ENCODE measurements around the gene EPHB2. TPM values are rescaled to one million over a fixed set of nuclear protein-coding genes. Genes with fewer than 3 reads are reported as not detected.

EPHB2 gene
- polyA plus RNA-seq, 4 donors: 1.1 to 52.5 (median 15.8) TPM

GRCh38 chr1:22736501-22737080, 26.0 kb downstream of the EPHB2 start:
- peaks cover 0 to 8% (median 2%) of the 10 kb centered on the region in 3 donors for H3K4me1 ChIP-seq (ENCODE audit: control insufficient read depth in 3 of 3, insufficient read depth in 2 of 3, low read depth in 1 of 3, low read length in 2 of 3)
- peaks cover 0 to 50% (median 0%) of the 10 kb centered on the region in 3 donors for H3K36me3 ChIP-seq (ENCODE audit: control insufficient read depth in 3 of 3, insufficient read depth in 2 of 3, low read depth in 1 of 3, low read length in 3 of 3)
- H3K9me3 ChIP-seq (ENCODE audit: control insufficient read depth in 2 of 2, insufficient read depth in 1 of 2, low read depth in 1 of 2, low read length in 1 of 2): no peaks in the 10 kb centered on the region
- peak overlapping the region in 1 of 3 donors; percentile 18 for H3K27ac ChIP-seq (ENCODE audit: low read depth in 1 of 3, low read length in 2 of 3)
- H3K4me3 ChIP-seq (ENCODE audit: low read depth in 1 of 3, low read length in 3 of 3): no peak overlapping the region
- no peak for FAIRE-seq
- no peak for DNase-seq
- H3K27me3 ChIP-seq (ENCODE audit: control insufficient read depth in 3 of 3, insufficient read depth in 3 of 3, low read length in 3 of 3): no peaks in the 10 kb centered on the region
- 74 to 82% (median 75%) methylated on average over 23 of the region's 23 CpGs for WGBS, 3 donors

- no peak overlapping the region for H3K4me3 ChIP-seq (ENCODE audit: low read depth in 1 of 3, low read length in 3 of 3)
- peak overlapping the region in 1 of 3 donors; percentile 37 for H3K27ac ChIP-seq (ENCODE audit: low read depth in 1 of 3, low read length in 2 of 3)
- H3K27me3 ChIP-seq (ENCODE audit: control insufficient read depth in 3 of 3, insufficient read depth in 3 of 3, low read length in 3 of 3): no peaks in the 10 kb centered on the region
- WGBS, 3 donors: 28 to 64% (median 32%) methylated on average over 2 of the region's 2 CpGs
- peaks cover 0 to 8% (median 2%) of the 10 kb centered on the region in 3 donors for H3K4me1 ChIP-seq (ENCODE audit: control insufficient read depth in 3 of 3, insufficient read depth in 2 of 3, low read depth in 1 of 3, low read length in 2 of 3)
- FAIRE-seq: no peak
- H3K36me3 ChIP-seq (ENCODE audit: control insufficient read depth in 3 of 3, insufficient read depth in 2 of 3, low read depth in 1 of 3, low read length in 3 of 3): peaks cover 0 to 46% (median 0%) of the 10 kb centered on the region in 3 donors
- peak; percentile 39 to 41 for DNase-seq
- H3K9me3 ChIP-seq (ENCODE audit: control insufficient read depth in 2 of 2, insufficient read depth in 1 of 2, low read depth in 1 of 2, low read length in 1 of 2): no peaks in the 10 kb centered on the region
Measured at GRCh38 chr1:22737374-22738068, 26.9 kb downstream of the EPHB2 start.

GRCh38 chr1:22738069-22738435, 27.4 kb downstream of the EPHB2 start:
- FAIRE-seq: no peak
- H3K27ac ChIP-seq (ENCODE audit: low read depth in 1 of 3, low read length in 2 of 3): peak overlapping the region in 1 of 3 donors; percentile 37

GRCh38 chr1:22738522-22738921, 27.9 kb downstream of the EPHB2 start:
- Histone ChIP-seq H3K27me3 (ENCODE audit: control insufficient read depth in 3 of 3, insufficient read depth in 3 of 3, low read length in 3 of 3) (no peaks in the 10 kb centered on the region), H3K4me1 (ENCODE audit: control insufficient read depth in 3 of 3, insufficient read depth in 2 of 3, low read depth in 1 of 3, low read length in 2 of 3) (peaks cover 0 to 8% (median 2%) of the 10 kb centered on the region in 3 donors), H3K4me3 (ENCODE audit: low read depth in 1 of 3, low read length in 3 of 3) (no peak overlapping the region), H3K27ac (ENCODE audit: low read depth in 1 of 3, low read length in 2 of 3) (no peak overlapping the region), H3K36me3 (ENCODE audit: control insufficient read depth in 3 of 3, insufficient read depth in 2 of 3, low read depth in 1 of 3, low read length in 3 of 3) (peaks cover 0 to 49% (median 0%) of the 10 kb centered on the region in 3 donors), H3K9me3 (ENCODE audit: control insufficient read depth in 2 of 2, insufficient read depth in 1 of 2, low read depth in 1 of 2, low read length in 1 of 2) (no peaks in the 10 kb centered on the region)
- FAIRE-seq: no peak
- no peak for DNase-seq
- 57 to 72% (median 58%) methylated on average over 4 of the region's 4 CpGs for WGBS, 3 donors

More at GRCh38 chr1:22738069-22738435, 27.4 kb downstream of the EPHB2 start:
- no peak for DNase-seq
- Histone ChIP-seq H3K36me3 (ENCODE audit: control insufficient read depth in 3 of 3, insufficient read depth in 2 of 3, low read depth in 1 of 3, low read length in 3 of 3) (peaks cover 0 to 48% (median 0%) of the 10 kb centered on the region in 3 donors), H3K4me3 (ENCODE audit: low read depth in 1 of 3, low read length in 3 of 3) (no peak overlapping the region), H3K27me3 (ENCODE audit: control insufficient read depth in 3 of 3, insufficient read depth in 3 of 3, low read length in 3 of 3) (no peaks in the 10 kb centered on the region), H3K4me1 (ENCODE audit: control insufficient read depth in 3 of 3, insufficient read depth in 2 of 3, low read depth in 1 of 3, low read length in 2 of 3) (peaks cover 0 to 8% (median 2%) of the 10 kb centered on the region in 3 donors), H3K9me3 (ENCODE audit: control insufficient read depth in 2 of 2, insufficient read depth in 1 of 2, low read depth in 1 of 2, low read length in 1 of 2) (no peaks in the 10 kb centered on the region)
- WGBS, 3 donors: 60 to 91% (median 80%) methylated on average over 1 of the region's 1 CpG

GRCh38 chr1:22739648-22740385, 29.2 kb downstream of the EPHB2 start:
- Histone ChIP-seq H3K27ac (ENCODE audit: low read depth in 1 of 3, low read length in 2 of 3) (peak overlapping the region in 1 of 3 donors; percentile 45), H3K27me3 (ENCODE audit: control insufficient read depth in 3 of 3, insufficient read depth in 3 of 3, low read length in 3 of 3) (no peaks in the 10 kb centered on the region)
- FAIRE-seq: no peak

GRCh38 chr1:22741118-22741517, 30.5 kb downstream of the EPHB2 start:
- Histone ChIP-seq H3K27me3 (ENCODE audit: control insufficient read depth in 3 of 3, insufficient read depth in 3 of 3, low read length in 3 of 3) (no peaks in the 10 kb centered on the region), H3K4me3 (ENCODE audit: low read depth in 1 of 3, low read length in 3 of 3) (no peak overlapping the region), H3K36me3 (ENCODE audit: control insufficient read depth in 3 of 3, insufficient read depth in 2 of 3, low read depth in 1 of 3, low read length in 3 of 3) (peaks cover 0 to 48% (median 0%) of the 10 kb centered on the region in 3 donors), H3K4me1 (ENCODE audit: control insufficient read depth in 3 of 3, insufficient read depth in 2 of 3, low read depth in 1 of 3, low read length in 2 of 3) (peaks cover 0 to 14% (median 3%) of the 10 kb centered on the region in 3 donors), H3K27ac (ENCODE audit: low read depth in 1 of 3, low read length in 2 of 3) (no peak overlapping the region), H3K9me3 (ENCODE audit: control insufficient read depth in 2 of 2, insufficient read depth in 1 of 2, low read depth in 1 of 2, low read length in 1 of 2) (no peaks in the 10 kb centered on the region)
- 62 to 66% (median 65%) methylated on average over 9 of the region's 9 CpGs for WGBS, 3 donors
- FAIRE-seq: no peak
- DNase-seq: no peak

More at GRCh38 chr1:22739648-22740385, 29.2 kb downstream of the EPHB2 start:
- peaks cover 0 to 8% (median 2%) of the 10 kb centered on the region in 3 donors for H3K4me1 ChIP-seq (ENCODE audit: control insufficient read depth in 3 of 3, insufficient read depth in 2 of 3, low read depth in 1 of 3, low read length in 2 of 3)
- DNase-seq: peak in 1 of 2 donors; percentile 74
- no peak overlapping the region for H3K4me3 ChIP-seq (ENCODE audit: low read depth in 1 of 3, low read length in 3 of 3)
- peaks cover 0 to 49% (median 0%) of the 10 kb centered on the region in 3 donors for H3K36me3 ChIP-seq (ENCODE audit: control insufficient read depth in 3 of 3, insufficient read depth in 2 of 3, low read depth in 1 of 3, low read length in 3 of 3)
- no peaks in the 10 kb centered on the region for H3K9me3 ChIP-seq (ENCODE audit: control insufficient read depth in 2 of 2, insufficient read depth in 1 of 2, low read depth in 1 of 2, low read length in 1 of 2)
- WGBS, 3 donors: 24 to 53% (median 41%) methylated on average over 18 of the region's 18 CpGs

GRCh38 chr1:22745669-22746585, 35.3 kb downstream of the EPHB2 start:
- 20 to 55% (median 44%) methylated on average over 14 of the region's 14 CpGs for WGBS, 3 donors
- no peak for FAIRE-seq
- peak overlapping the region in 2 of 3 donors; percentile 3 to 73 for H3K27ac ChIP-seq (ENCODE audit: low read depth in 1 of 3, low read length in 2 of 3)

More at GRCh38 chr1:22745669-22746585, 35.3 kb downstream of the EPHB2 start:
- Histone ChIP-seq H3K9me3 (ENCODE audit: control insufficient read depth in 2 of 2, insufficient read depth in 1 of 2, low read depth in 1 of 2, low read length in 1 of 2) (no peaks in the 10 kb centered on the region), H3K4me3 (ENCODE audit: low read depth in 1 of 3, low read length in 3 of 3) (no peak overlapping the region), H3K27me3 (ENCODE audit: control insufficient read depth in 3 of 3, insufficient read depth in 3 of 3, low read length in 3 of 3) (no peaks in the 10 kb centered on the region), H3K4me1 (ENCODE audit: control insufficient read depth in 3 of 3, insufficient read depth in 2 of 3, low read depth in 1 of 3, low read length in 2 of 3) (peaks cover 0 to 23% (median 9%) of the 10 kb centered on the region in 3 donors), H3K36me3 (ENCODE audit: control insufficient read depth in 3 of 3, insufficient read depth in 2 of 3, low read depth in 1 of 3, low read length in 3 of 3) (peaks cover 0 to 39% (median 0%) of the 10 kb centered on the region in 3 donors)
- peak; percentile 71 to 91 for DNase-seq
